A549 (cell line): ENCODE results near the gene DOCK10. TPM values are rescaled to one million over a fixed set of nuclear protein-coding genes. Genes with fewer than 3 reads are reported as not detected.

Experiments used
- ATAC-seq, 2 experiments: fragments of 200-7000 bp in 1 of 2; fragments of >200 bp in 1 of 2; cut with Nextera tagmentation in 1 of 2; cut with Tn5 transposase in 1 of 2; 3 replicates each; pipeline versions ENCODE4 v1.8.0 to v1.9.1; 2018 to 2020; ENCODE audit warnings: mild to moderate bottlenecking in 1 of 2, moderate library complexity in 1 of 2
- CTCF ChIA-PET: fragments of 300-600 bp; sonication (Branson Sonifier 250); formaldehyde crosslinking; extraction: SDS; loops from one replicate; lab custom pipeline; 2021; ENCODE audit warnings: antibody characterized with exemption, inconsistent platforms; lab: Yijun Ruan, JAX
- POLR2A ChIA-PET: fragments of 350-600 bp; formaldehyde crosslinking; extraction: SDS; loops from one replicate; lab custom pipeline; 2021; ENCODE audit warnings: antibody characterized with exemption, inconsistent platforms; lab: Yijun Ruan, JAX
- DNase-seq, 2 experiments: peaks; one replicate each; pipeline versions ENCODE4 v3.0.0 to v3.0.0-alpha.2; 2011 to 2016; ENCODE audit warnings: low read depth in 1 of 2, low spot score in 1 of 2
- FAIRE-seq: peaks from 2 replicates; lab custom pipeline; 2011; peaks lifted over from hg19 to GRCh38; lab: Jason Lieb, UNC
- H3K27ac ChIP-seq, 2 experiments: fragments of >200 bp; sonication (Bioruptor Twin); formaldehyde crosslinking; 3 replicates each; pipeline ENCODE4 v1.5.1; 2016 to 2017
- H3K4me1 ChIP-seq: fragments of >200 bp; sonication (Bioruptor Twin); formaldehyde crosslinking; 3 replicates; pipeline ENCODE4 v1.6.1; 2016
- H3K4me2 ChIP-seq: fragments of >200 bp; sonication (Bioruptor Twin); formaldehyde crosslinking; 3 replicates; pipeline ENCODE4 v1.6.1; 2016
- H3K4me3 ChIP-seq: fragments of >200 bp; sonication (Bioruptor Twin); formaldehyde crosslinking; 3 replicates; pipeline ENCODE4 v1.5.1; 2016
- H3K9me3 ChIP-seq: fragments of >200 bp; sonication (Bioruptor Twin); formaldehyde crosslinking; 3 replicates; pipeline ENCODE4 v1.6.1; 2016
- CEBPB ChIP-seq, 2 experiments: fragments of >200 bp in 1 of 2; sonication (Bioruptor Twin) in 1 of 2; formaldehyde crosslinking in 1 of 2; IDR thresholded peaks; 2 replicates each; pipeline ENCODE4 v1.6.1; 2012 to 2016
- FOSB ChIP-seq: fragments of 250-450 bp; sonication (Bioruptor Pico); IDR thresholded peaks from 2 replicates; pipeline ENCODE4 v1.5.0; 2020; ENCODE audit warnings: mild to moderate bottlenecking, moderate library complexity
- HOXA7 ChIP-seq: fragments of 250-450 bp; sonication (Bioruptor Pico); IDR thresholded peaks from 2 replicates; pipeline ENCODE4 v1.5.0; 2020; ENCODE audit warnings: mild to moderate bottlenecking, moderate library complexity
- HOXB13 ChIP-seq: fragments of 250-450 bp; sonication (Bioruptor Pico); IDR thresholded peaks from 2 replicates; pipeline ENCODE4 v1.5.0; 2020; ENCODE audit warnings: low read depth, mild to moderate bottlenecking, moderate library complexity
- JUN ChIP-seq, 2 experiments: fragments of >200 bp; sonication (Bioruptor Twin); formaldehyde crosslinking; IDR thresholded peaks; 2 replicates in 1 of 2; 3 replicates in 1 of 2; pipeline ENCODE4 v1.6.1; 2016 to 2017
- KDM1A ChIP-seq: fragments of 200-600 bp; sonication (generic); IDR thresholded peaks from 2 replicates; pipeline ENCODE4 v1.6.1; 2016; ENCODE audit warnings: low read depth, mild to moderate bottlenecking
- POLR2AphosphoS2 ChIP-seq: conservative IDR thresholded peaks from 2 replicates; pipeline ENCODE4 v1.6.1; 2012; ENCODE audit warnings: low read length, improper control_type of control experiment, inconsistent platforms
- RAD21 ChIP-seq, 2 experiments: fragments of >200 bp in 1 of 2; sonication (Bioruptor Twin) in 1 of 2; formaldehyde crosslinking in 1 of 2; IDR thresholded peaks in 1 of 2; conservative IDR thresholded peaks in 1 of 2; 2 replicates in 1 of 2; 3 replicates in 1 of 2; pipeline ENCODE4 v1.6.1; 2012 to 2018; ENCODE audit warnings: inconsistent platforms in 1 of 2
- RNF2 ChIP-seq: fragments of 200-600 bp; sonication (generic); IDR thresholded peaks from 2 replicates; pipeline ENCODE4 v1.6.1; 2016; ENCODE audit warnings: low read depth, mild to moderate bottlenecking, antibody characterized with exemption, moderate library complexity, borderline replicate concordance
- SMC3 ChIP-seq: fragments of >200 bp; sonication (Bioruptor Twin); formaldehyde crosslinking; IDR thresholded peaks from 3 replicates; pipeline ENCODE4 v1.6.1; 2018; ENCODE audit warnings: inconsistent platforms
- TFCP2L1 ChIP-seq: fragments of 250-450 bp; sonication (Bioruptor Pico); IDR thresholded peaks from 2 replicates; pipeline ENCODE4 v1.5.0; 2021; ENCODE audit warnings: mild to moderate bottlenecking
- WGBS: methylation state at CpG from one replicate; pipeline ENCODE4 v1.1.6; 2017; ENCODE audit errors: missing lambda C conversion rate; 5-methylcytosine and 5-hydroxymethylcytosine counted together
- polyA plus RNA-seq, 4 experiments: library from polyadenylated mRNA; depleted of rRNA in 3 of 4; stranded (reverse); fragments of >200 nt; fragmentation: RNase III in 1 of 4; extraction: RNeasy Plus Mini Kit Qiagen cat#74134 plus additional on column Dnase treatment in 1 of 4; gene quantifications; 2 replicates in 3 of 4; 3 replicates in 1 of 4; pipeline ENCODE4 v1.2.3, GENCODE V29; 2011 to 2017
- TF ChIP-seq, protein P1 (sequence below): fragments of 250-450 bp; sonication (Bioruptor Pico); IDR thresholded peaks from 2 replicates; pipeline ENCODE4 v1.5.0; 2021; ENCODE audit warnings: mild to moderate bottlenecking, moderate library complexity, borderline replicate concordance
- TF ChIP-seq, protein P2 (sequence below): fragments of 150-350 bp; IDR thresholded peaks from 2 replicates; pipeline ENCODE4 v1.6.1; 2014; ENCODE audit warnings: low read depth, mild to moderate bottlenecking, low read length
- TF ChIP-seq, protein P3 (sequence below): IDR thresholded peaks from 2 replicates; pipeline ENCODE4 v1.6.1; 2012
- TF ChIP-seq, protein P4 (sequence below): fragments of 250-450 bp; sonication (Bioruptor Pico); IDR thresholded peaks from 2 replicates; pipeline ENCODE4 v1.5.0; 2020; ENCODE audit warnings: low read depth, mild to moderate bottlenecking, moderate library complexity

DOCK10 gene
- polyA plus RNA-seq, 2 of the 4 experiments (the other 2 are of a cell fraction) = 43.0 to 45.3 TPM

DNA sequence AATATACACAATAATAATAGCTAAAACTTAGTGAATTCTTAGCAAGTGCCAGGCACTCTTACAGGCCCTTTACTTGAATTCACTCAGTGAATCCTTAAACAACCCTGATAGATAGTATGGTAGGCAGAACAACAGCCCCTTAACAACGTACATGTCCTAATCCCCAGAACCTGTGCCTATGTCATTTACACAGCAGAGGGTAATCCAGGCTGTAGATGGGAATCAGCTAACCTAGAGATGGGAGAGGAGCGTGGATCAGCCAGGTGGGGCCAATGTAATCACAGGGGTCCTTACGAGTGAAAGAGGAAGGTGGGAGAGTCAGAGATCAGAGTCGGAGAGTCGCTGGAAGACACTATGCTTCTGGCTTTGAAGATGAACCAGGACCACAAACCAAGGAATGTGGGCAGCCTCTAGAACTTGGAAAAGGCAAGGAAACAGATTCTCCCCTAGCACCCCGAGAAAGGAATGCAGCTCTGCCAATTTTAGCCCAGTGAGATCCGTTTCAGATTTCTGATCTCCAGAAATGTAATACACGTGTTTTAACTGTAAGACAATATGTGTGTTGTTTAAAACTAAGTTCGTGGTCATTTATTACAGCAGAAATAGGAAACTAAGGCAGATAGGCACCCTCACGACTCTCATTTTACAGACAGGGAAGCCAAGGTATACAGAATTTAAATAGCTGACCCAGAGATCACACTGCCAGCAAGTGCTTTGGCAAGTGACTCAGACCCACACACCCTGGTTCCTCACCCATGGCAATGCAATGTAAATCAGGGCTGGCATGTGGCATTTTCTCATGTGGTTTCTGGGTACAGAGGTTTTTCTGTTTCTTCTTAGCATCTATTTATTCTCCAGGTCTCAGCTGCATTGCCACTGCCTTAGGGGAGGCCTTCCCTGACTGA, 68.9 kb downstream of the DOCK10 start:
- Histone ChIP-seq H3K4me3 (no peak overlapping the region), H3K9me3 (no peaks in the 10 kb centered on the region), H3K27ac (peak overlapping the region in 1 of 2 experiments; percentile 16; a peak in 2 of 6 replicates), H3K4me1 (peaks cover 27% of the 10 kb centered on the region), H3K4me2 (no peak overlapping the region)
- TF ChIP-seq, protein P1, sequence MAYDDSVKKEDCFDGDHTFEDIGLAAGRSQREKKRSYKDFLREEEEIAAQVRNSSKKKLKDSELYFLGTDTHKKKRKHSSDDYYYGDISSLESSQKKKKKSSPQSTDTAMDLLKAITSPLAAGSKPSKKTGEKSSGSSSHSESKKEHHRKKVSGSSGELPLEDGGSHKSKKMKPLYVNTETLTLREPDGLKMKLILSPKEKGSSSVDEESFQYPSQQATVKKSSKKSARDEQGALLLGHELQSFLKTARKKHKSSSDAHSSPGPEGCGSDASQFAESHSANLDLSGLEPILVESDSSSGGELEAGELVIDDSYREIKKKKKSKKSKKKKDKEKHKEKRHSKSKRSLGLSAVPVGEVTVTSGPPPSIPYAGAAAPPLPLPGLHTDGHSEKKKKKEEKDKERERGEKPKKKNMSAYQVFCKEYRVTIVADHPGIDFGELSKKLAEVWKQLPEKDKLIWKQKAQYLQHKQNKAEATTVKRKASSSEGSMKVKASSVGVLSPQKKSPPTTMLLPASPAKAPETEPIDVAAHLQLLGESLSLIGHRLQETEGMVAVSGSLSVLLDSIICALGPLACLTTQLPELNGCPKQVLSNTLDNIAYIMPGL (CRISPR knock-in tag) = no peak
- TF ChIP-seq RAD21 (conservative IDR thresholded peaks at IDR 0.05 in 1 of 2, IDR thresholded peaks at IDR 0.05 in 1 of 2) = no peak
- TF ChIP-seq HOXB13 (CRISPR knock-in tag) = no peak
- TF ChIP-seq TFCP2L1 = no peak
- no peak for TF ChIP-seq POLR2AphosphoS2
- TF ChIP-seq HOXA7 = no peak
- TF ChIP-seq, protein P2, sequence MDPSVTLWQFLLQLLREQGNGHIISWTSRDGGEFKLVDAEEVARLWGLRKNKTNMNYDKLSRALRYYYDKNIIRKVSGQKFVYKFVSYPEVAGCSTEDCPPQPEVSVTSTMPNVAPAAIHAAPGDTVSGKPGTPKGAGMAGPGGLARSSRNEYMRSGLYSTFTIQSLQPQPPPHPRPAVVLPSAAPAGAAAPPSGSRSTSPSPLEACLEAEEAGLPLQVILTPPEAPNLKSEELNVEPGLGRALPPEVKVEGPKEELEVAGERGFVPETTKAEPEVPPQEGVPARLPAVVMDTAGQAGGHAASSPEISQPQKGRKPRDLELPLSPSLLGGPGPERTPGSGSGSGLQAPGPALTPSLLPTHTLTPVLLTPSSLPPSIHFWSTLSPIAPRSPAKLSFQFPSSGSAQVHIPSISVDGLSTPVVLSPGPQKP = no peak
- TF ChIP-seq KDM1A = no peak
- ATAC-seq (peak; percentile 41 to 43; a peak in 4 of 6 replicates), FAIRE-seq (no peak), DNase-seq (no peak)
- 82% methylated on average over 10 of the region's 10 CpGs for WGBS
- ChIA-PET POLR2A (no interaction called here), CTCF (interaction anchor here (0.6 to 1.5 kb wide), 3 partner anchors 17 to 28 kb away, joined by 3 to 6 read pairs (median 3); no protein-coding TSS in a partner anchor)

DNA sequence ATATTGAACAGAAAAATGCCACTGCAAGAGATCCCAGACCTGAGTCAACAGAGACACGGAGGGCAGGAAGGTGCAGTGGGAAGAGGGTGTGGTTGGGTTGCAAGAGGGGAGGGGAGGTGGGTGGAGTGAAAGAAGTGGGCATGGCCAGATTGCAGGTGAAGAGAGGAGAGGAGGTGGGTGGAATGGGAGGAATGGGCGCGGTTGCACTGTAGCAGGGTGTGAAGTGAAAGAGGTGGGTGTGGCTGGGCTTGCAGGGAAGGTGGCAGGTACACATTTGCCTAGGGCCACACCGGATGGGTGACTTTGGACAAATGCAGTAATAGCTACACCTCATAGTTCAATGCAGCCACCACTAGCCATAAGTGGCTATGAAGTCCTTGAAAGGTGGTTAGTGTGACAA, 71.1 kb downstream of the DOCK10 start:
- CTCF ChIA-PET = interaction anchor here (1.2 kb wide), 1 partner anchor 29 kb away, joined by 3 read pairs; no protein-coding TSS in a partner anchor
- no peak overlapping the region for H3K4me2 ChIP-seq
- WGBS = 91% methylated on average over 4 of the region's 4 CpGs
- peaks cover 20% of the 10 kb centered on the region for H3K4me1 ChIP-seq
- no peaks in the 10 kb centered on the region for H3K9me3 ChIP-seq
- POLR2A ChIA-PET = no interaction called here
- FAIRE-seq (no peak), ATAC-seq (no peak), DNase-seq (no peak)
- TF ChIP-seq TFCP2L1 (no peak), POLR2AphosphoS2 (no peak), JUN (IDR thresholded peaks at IDR 0.05) (no peak)
- TF ChIP-seq, protein P3, sequence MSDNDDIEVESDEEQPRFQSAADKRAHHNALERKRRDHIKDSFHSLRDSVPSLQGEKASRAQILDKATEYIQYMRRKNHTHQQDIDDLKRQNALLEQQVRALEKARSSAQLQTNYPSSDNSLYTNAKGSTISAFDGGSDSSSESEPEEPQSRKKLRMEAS = no peak
- TF ChIP-seq, protein P4, sequence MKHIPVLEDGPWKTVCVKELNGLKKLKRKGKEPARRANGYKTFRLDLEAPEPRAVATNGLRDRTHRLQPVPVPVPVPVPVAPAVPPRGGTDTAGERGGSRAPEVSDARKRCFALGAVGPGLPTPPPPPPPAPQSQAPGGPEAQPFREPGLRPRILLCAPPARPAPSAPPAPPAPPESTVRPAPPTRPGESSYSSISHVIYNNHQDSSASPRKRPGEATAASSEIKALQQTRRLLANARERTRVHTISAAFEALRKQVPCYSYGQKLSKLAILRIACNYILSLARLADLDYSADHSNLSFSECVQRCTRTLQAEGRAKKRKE (CRISPR knock-in tag) = no peak
- H3K4me3 ChIP-seq = no peak overlapping the region
- no peak overlapping the region for H3K27ac ChIP-seq

DNA sequence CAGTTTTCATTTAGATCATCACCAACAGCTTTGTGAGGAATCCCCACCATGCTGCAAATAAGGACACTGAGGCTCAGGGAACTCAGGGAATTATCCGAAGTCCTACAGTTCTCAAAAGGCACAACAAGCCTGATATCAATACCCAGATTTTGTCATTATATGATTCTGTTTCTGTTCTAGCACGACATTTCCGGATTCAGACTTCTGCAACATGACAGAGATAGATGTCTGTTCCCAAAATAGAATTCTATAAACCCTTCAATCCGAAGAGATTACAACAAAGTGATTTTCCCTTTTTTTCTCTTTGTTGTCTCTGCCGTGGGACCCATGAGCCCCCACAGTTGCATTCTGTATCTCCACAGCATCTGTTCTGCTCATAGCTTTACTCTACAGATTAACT, 72.0 kb downstream of the DOCK10 start:
- H3K27ac ChIP-seq = no peak overlapping the region
- no peaks in the 10 kb centered on the region for H3K9me3 ChIP-seq
- DNase-seq (no peak), ATAC-seq (no peak), FAIRE-seq (no peak)
- 95% methylated on average over 5 of the region's 5 CpGs for WGBS
- no peak overlapping the region for H3K4me2 ChIP-seq
- ChIA-PET POLR2A (no interaction called here), CTCF (interaction anchor here (1.2 kb wide), 1 partner anchor 30 kb away, joined by 3 read pairs; no protein-coding TSS in a partner anchor)
- no peak for TF ChIP-seq RNF2
- no peak for TF ChIP-seq JUN (IDR thresholded peaks at IDR 0.05)
- no peak for TF ChIP-seq SMC3
- no peak for TF ChIP-seq CEBPB (IDR thresholded peaks at IDR 0.05)
- no peak for TF ChIP-seq FOSB (CRISPR knock-in tag)
- TF ChIP-seq TFCP2L1 = no peak
- no peak overlapping the region for H3K4me3 ChIP-seq
- peaks cover 19% of the 10 kb centered on the region for H3K4me1 ChIP-seq
